Stimulated activated CD8-positive, alpha-beta memory T cell treated with anti-CD3 and anti-CD28 coated beads, Interleukin-7, amount 100 ng/mL, for 1 hour (primary cell): ENCODE measurements around the gene SCAP.
"Not testable (repeated sequence)": the region's sequence is repeated elsewhere in the genome, so short reads cannot be mapped to it uniquely, and the experiment has no call there.

ENCODE experiments used
- DNase-seq, 2 donors: peaks; one replicate each; pipeline ENCODE4 v3.0.0-alpha.2; 2020; ENCODE audit warnings: low read depth in 2 of 2

SCAP gene

DNA sequence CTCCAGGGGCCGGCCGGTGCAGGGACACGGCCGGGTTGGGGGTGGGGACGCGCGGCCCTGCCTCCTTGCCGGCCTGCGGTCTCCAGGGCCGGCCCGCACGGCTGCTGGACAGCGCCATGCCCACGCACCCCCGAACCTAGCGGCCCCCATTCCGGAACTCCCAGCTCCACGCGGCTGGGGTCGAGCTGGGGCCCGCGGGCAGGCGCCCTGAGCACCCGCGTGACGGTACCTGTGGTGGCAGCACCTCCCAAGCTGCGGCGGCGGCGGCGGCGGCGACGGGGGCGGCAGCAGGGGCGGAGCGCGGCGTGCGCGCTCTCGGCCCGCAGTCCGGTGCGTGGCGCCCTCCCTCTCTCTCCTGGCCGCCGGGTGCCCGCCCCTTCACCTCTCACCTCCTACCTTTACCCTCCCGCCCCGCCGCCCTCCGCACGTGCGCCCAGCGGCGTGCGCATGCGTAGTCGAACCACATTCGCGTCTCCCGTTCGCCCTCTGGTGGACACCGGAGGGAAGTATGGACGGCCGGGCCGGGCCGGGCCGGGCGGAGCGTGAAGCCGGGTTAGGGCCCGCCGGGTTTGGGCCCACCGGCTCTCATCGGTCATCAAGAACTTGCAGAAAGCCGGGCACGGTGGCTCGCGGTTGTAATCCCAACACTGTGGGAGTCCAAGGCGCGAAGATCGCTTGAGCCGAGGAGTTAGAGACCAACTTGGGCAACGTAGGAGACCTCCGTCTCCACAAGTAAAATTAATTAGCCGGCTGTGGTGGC is at the start of gene SCAP:
SCAP (minus strand) TSS at position 372 of the 760 bp plus-strand sequence. CDS start 32,948 bp downstream, outside the sequence.
- DNase-seq, result peak; percentile 93 to 95

DNA sequence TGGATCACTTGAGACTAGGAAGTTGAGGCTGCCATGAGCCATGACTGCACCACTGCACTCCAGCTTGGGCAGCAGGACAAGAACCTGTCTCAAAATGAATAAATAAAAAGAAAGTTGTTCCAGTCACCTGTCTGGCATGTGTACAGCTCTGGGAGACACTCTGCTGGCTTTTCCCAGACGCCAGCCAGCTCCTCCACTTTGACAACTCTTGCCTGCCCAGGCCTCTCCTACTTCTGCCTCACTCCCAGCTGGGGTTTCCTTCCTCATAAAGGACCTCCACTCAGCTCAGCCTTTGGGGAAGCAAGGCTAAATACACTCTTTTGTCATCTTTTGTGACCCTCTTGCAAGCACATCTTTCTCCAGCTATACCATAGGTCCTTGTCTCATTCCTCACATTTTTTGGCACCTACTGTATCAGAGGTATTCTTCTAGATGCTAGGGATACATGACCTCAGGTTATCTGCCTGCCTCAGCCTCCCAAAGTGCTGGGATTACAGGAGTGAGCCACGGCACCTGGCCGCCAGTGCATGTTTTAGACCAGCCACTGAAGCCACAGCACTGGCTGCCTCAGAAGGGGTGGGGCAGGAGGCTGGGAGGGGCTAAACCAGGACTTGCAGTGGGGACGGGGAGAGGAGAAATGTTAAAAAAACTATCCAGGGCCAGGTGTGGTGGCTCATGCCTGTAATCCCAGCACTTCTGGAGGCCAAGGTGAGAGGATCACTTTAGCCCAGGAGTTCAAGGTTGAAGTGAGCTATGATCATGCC is 47.8 kb upstream of the SCAP start:
- DNase-seq, result no peak

DNA sequence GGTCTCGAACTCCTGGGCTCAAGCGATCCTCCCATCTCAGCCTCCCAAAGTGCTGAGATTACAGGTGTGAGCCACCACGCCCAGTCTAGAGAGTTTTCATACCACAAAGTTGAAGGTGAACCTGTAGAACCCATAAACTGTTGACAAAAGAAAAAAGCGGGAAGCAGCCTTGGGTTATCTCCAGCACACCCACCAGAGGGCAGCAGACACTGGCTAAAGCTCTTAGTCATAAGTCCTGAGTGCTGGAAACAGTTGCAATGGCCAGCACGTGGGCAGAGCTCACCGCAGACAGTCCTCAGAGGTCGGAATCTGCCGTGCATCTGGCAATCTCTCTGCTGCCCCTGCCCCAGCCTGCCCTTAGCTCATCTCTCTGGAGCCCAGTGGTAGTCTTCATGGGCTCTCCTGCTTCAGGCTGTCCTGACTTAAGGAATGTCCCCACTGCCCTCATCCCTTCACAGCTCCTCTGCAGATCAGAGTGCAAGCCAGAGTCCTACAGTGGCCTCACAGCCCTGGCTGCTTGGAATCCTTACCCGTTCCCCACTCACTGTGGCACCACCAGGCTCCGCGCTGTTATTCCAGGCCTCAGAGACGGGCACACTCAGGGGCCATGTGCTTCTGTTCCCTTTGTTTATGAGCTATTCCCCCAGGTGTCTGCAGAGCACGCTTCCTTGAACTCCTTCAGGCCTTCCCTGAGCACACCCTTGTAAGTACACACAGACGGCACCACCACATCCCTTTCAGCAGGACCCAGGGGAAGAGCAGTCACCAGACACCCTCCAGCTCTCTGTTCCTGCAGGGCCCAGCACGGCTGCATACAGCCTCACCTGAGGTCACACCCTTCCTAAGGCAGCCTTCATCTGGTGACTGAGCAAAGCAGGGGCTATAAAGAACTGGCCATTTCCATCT is 46.6 kb upstream of the SCAP start:
- peak; percentile 42 to 51 for DNase-seq

DNA sequence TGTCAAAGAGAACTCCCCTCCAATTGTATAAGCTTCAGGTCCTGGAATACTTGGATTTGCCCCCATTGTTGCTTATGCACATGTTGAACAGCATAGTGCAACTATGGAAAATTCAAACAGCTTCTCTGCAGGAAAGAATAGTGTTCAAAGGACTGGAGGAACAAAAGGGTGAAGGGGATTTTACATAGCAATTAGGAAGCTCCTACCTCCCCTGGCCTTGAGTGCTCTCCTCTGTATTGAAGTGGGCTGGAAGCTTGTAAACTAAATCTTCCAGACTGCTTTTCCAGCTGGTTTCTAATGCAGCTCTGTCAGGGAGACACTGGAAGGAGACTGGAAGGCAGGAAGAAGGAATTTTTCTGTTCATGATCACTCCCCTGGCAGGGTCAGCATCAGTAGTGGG is 45.0 kb upstream of the SCAP start:
- DNase-seq, result no peak

DNA sequence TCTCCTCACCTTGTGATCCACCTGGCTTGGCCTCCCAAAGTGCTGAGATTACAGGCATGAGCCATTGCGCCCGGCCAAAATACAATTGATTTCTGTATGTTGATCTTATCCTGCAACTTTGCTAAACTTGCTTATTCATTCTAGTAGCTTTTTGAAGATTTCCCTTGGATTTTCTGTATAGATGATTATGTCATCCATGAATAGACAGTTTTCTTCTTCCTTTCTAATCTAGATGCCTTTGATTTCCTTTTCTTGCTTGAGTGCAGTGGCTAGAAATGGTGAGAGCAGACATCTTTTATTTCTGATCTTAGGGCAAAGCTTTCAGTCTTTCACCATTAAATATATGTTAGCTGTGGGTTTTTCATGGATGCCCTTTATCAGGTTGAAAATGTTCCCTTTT is 42.2 kb upstream of the SCAP start:
- no peak for DNase-seq

DNA sequence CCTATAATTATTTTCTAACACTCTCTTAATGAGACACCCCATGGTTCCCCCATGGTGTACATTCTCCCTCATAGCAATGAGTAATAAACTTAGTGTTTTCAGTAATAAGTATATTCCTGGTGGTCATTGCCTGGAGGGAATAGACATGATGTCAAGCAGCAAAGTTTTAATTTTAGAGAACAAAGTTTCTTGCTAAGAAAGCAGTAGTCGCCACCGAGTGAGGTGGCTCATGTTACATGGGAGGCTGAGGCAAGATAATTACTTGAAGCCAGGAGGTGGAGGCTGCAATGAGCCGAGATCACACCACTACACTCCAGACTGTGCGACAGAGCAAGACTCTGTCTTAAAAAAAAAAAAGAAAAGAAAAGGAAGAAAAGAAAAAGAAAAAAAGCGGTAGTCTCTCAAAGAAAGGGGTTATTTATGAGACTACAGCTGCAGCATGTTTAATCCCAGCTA is 40.2 kb upstream of the SCAP start:
- DNase-seq, result no peak

DNA sequence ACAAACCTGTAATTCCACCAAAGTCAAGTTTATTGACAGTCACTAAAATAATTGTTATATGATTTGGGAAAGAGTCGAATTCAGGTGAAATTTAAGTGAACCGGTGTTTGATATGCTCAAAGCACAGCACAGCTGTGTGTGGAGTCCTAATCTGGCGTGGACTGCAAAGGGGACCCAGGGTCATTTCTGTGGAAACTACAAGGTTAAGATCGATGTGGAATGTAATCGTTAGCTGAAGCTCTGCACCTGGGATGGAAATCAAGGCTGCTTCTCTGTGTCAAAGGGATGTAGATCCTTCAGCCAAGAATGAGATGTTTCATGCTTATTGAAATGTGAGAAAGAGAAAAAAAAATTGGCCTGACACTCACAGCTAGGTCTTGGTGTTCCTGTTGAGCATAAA is 39.4 kb upstream of the SCAP start:
- DNase-seq, result no peak

DNA sequence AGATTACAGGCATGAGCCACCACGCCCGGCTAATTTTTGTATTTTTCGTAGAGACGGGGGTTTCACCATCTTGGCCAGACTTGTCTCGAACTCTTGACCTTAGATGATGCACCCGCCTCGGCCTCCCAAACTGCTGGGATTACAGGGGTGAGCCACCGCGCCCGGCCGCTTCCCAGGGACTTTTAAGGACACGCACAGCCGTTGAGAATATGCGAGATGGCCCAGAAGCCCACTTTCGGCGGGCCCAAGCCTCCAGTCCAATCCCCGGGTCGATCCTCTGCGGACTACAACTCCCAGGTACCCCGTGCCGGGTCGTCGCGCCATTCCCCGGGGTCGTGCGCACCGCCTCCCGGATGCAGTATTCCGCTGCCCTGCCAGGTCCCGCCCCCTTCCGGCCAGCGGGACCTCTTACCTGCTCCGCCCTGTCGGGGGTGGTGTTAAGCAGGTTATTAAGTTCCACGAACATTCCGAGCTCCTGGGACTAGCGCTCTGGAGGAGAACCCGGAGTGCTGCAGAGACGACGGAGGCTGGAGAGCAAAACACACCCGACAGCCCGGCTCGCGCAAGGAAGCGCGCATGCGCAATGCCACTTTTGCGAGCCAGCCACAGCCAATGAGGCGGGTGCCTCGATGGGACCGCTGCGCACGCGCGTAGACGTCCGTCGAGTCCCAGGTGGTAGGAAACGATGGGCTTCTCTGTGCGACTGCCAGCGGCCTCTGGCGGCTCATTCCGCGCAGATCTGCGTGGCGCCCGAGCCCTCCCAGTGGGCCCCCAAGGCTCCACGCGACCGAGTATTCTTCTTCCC is 37.6 kb upstream of the SCAP start, which contains the start of gene ELP6:
ELP6 (minus strand) TSS at position 588 of the 805 bp plus-strand sequence; CDS start at position 466, 122 bp downstream.
- DNase-seq, result peak; percentile 91 to 92

DNA sequence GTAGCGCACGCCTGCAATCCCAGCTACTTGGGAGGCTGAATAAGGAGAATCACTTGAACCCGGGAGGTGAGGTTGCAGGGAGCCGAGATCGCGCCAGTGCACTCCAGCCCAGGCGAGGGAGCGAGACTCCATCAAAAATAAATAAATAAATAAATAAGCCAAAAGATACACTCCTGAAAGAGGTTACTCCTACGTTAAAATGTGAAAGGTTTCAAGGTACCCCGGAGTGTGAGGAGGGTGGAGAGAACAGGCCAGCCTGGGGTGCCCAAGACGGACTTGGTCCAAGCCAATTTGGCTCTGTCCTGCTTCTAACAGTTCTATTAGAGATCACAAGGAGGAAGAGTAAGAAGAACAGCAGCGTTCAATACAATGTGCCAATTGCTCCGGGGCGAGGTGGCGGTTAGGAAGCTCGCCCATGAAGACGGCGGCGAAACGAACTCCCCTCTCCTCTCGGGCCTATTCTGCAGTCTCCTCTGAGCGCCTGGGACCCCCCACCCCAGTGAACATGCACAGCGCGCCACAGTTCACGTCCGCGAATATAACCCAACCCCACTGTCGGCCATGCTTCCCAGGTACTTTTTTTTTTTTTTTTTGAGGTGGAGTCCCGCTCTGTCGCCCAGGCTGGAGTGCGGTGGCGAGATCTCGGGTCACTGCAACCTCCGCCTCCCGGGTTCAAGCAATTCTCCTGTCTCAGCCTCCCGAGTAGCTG is 36.8 kb upstream of the SCAP start:
- DNase-seq, result no peak

DNA sequence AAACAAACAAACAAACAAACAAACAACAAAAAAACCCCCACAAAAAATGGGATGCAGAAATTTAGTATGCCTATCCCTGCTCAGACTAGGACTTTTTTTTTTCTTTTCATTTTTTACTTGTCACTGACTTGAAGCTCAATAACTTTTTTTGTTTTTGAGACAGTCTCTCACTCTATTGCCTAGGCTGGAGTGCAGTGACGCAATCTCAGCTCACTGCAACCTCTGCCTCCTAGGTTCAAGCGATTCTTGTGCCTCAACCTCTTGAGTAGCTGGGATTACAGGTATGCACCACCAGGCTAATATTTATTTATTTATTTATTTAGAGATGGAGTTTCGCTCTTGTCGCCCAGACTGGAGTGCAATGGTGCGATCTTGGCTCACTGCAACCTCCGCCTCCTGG is 29.5 kb upstream of the SCAP start:
- not testable (repeated sequence) for DNase-seq

DNA sequence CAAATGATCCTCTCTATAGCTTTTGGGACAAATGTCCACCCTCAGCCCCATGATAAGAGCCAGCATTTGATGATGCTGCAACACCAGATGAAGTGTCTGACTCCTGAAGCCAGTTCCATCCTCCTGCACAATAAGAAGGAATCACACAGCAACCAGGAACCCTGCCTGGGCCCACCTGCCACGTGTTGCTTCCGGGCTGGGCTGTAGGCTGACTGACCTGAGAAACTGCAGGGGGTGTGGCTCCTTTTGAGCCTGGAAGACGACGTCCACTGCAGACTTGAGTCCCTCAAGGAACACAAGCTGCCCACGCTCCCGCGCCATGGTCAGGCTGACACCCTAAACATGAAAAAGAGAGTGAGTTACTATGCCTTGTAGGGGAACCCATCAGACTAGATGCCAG is 28.4 kb upstream of the SCAP start:
- DNase-seq, result no peak

DNA sequence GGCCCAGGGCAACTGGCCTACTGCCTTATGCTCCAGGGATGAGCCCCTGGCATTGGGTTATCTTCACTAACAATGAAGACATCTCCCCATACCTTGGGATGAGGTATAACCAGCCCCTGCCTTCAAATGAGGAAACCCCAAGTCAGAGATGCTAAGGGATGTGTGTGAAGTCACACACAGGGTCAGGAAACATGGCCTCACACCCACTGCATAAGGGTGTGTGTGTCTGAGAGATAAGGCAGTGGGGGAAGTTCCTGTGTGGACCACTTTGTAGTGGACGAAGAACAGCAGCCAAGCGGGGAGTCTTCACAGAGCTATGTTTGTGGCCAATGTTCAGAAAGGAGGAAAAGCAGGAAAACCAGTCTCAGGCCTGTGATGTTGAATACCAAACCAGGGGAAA is 27.3 kb upstream of the SCAP start:
- DNase-seq, result no peak

DNA sequence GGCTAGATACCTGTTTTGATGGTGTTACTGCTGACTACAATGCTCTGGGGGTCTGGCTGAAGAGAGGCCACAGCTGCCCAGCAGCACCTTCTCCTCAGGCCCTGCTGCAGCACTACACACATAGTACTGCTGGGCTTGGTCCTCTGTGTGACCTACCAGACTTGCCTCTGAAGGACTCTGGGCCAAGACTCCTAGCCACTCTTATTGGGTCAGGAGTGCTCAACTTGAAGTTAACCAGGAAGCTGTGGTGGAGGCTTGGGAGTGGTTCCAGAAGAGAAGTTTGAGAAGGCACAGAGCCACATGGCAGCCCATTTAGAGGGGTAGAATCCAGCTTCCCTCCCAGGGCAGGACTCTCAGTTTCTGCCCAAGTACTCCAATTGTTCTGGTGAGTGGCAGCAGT is 21.2 kb upstream of the SCAP start:
- no peak for DNase-seq

DNA sequence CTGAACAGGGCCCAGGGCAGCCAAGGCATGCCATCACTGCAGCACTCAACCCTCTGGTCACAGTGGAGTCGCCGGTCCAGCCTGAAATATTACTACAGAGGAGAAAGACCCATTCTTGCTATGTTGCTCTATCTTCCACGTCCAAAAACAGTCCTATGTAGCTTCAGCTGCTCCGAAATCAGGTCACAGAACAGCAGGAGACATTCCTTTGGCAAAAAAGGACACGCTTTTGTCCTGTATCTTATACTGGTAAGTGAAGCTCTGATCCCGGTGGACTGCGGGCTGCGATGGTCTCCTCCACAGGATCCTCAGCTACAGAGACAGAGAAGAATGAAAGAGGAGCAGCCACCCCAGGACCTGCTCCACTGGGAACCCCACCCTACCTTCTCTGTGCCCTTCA is 20.1 kb upstream of the SCAP start:
- DNase-seq, result no peak

DNA sequence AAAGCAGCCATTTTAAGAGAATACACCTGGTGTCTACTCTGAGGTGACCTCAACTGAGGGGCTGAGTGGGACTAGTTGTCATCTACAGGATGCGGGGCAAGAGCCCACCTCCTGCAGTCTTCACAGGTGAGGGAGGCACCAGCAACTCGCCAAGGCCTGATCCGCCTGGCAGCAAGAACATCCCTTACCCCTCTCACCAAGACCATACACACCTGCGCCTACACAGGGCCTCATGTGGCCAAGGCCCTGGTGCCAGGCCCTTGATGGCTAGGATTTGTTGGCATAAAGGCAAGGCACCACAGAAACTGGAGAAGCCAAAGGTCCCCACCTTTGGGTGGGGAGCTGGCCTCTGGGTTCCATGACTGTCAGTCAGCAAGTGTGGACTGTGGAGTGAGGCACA is 19.4 kb upstream of the SCAP start:
- DNase-seq, result no peak

DNA sequence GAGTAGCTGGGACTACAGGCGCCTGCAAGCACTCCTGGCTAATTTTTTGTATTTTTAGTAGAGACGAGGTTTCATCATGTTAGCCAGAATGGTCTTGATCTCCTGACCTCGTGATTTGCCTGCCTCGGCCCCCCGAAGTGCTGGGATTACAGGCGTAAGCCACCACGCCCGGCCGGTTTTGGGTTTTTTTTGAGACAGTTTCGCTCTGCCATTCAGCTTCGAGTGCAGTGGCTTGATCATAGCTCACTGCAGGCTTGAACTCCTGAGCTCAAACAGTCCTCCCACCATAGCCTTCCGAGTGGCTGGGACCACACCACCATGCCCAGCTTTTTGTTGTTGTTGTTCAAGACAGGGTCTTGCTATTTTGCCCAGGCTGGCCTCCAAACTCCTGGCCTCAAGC is 16.0 kb upstream of the SCAP start:
- no peak for DNase-seq

DNA sequence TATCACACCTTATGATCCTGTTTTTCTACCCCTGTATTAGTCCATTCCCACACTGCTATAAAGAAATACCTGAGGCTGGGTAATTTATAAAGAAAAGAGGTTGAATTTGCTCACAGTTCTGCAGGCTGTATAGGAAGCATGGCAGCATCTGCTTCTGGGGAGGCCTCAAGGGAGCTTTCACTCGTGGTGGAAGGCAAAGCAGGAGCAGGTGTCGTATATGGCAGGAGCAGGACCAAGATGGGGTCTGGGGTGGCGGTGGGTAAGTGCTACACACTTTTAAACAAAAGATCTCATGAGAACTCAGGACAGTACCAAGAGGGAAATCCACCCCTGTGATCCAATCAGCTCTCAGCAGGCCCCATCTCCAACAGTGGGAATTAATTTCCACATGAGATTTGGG is 15.4 kb upstream of the SCAP start:
- DNase-seq, result no peak

DNA sequence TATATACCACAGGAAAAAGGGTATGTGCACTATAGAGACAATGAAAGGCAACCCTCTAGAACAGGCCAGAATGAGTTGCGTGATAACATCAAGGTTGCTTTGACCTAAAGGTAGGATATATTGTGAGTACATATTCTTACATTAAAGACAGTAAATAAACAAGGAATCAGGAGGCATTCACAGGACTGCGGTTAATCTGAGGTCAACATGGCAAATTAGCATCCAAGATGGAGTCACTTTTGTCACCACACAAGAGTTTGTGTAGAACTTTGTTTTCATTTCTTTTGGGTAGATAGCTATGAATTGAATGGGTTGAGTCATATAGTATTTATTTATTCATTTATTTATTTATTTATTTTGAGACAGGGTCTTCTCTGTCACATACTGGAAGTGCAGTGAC is 11.5 kb upstream of the SCAP start:
- no peak for DNase-seq

DNA sequence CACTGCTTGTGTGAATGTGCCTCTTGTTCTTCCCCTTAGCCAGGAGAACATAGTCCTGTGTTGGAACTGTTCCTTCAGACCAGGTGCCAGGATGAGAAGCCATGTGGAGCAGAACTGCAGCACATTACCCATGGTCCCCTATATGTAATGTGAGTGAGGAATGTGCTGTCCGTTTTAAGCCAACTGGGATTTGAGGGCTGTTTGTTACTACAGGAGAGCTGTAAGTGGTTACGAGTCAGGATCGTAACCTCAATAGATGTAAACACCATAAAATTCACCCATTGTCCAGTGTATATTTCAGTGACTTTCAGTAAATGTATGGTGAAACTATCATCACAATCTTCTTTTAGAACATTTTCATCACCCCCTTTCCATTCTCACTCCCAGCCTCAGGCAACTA is 10.1 kb upstream of the SCAP start:
- no peak for DNase-seq

DNA sequence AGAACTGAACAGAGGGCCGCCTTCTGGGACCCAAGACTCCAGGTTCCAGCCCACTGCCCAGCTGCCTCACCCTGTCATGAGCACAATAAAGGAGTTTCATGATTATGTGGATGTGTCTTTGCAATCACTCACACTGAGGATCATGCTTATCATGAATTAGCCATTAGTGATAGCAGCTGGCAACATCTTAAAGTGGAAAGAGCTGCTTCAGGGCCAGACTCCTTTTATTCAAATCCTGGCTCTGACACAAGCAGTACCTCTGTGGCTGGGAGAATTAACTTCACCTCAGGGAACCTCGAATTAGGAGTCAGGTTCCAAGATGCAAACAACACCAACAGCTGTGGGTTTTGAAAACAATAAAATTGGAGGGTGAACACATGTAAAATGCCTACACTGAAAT is 6.6 kb upstream of the SCAP start:
- no peak for DNase-seq

DNA sequence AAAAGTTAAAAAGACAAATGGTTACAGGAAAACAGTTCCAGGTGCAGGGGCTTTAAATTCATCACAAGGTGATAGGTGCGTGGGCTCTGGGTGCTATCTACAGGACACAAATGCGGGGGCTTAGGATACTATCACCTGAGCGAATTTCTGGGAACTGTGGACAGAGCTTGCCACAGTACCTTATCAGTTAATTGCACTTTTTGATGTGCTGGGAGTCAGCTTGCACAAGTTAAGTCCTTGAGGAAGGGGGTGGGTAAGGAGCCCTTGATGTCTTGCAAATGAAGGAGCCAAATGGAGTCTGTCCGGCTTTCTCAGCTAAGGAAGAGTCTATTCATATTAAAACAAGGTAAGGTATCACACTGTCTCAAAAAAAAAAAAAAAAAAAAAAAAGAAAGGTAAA is 6.0 kb upstream of the SCAP start:
- not testable (repeated sequence) for DNase-seq
